ENCODE results near the gene COL6A2.

- TF ChIP-seq FOXM1 (IDR thresholded peaks at IDR 0.05; ENCODE audit: borderline replicate concordance, low read depth) = no peak
- TF ChIP-seq CREB1 (IDR thresholded peaks at IDR 0.05; ENCODE audit: low read depth) = no peak
- no peak for TF ChIP-seq EGR1 (IDR thresholded peaks at IDR 0.05)
- no peak for TF ChIP-seq RAD21 (IDR thresholded peaks at IDR 0.05; ENCODE audit: low read depth)
- TF ChIP-seq YY1 (IDR thresholded peaks at IDR 0.05; ENCODE audit: low read depth) = no peak
- no peak for TF ChIP-seq MAX (IDR thresholded peaks at IDR 0.05)
- no peak for TF ChIP-seq EP300 (IDR thresholded peaks at IDR 0.05; ENCODE audit: borderline replicate concordance)
- no peak for TF ChIP-seq TEAD4 (IDR thresholded peaks at IDR 0.05)
- TF ChIP-seq NFIC (IDR thresholded peaks at IDR 0.05) = no peak
Measured at GRCh38 chr21:46160657-46160906, 62.7 kb downstream of the COL6A2 start.

Data from Ishikawa (cell line).